B cell (primary cell): ENCODE results near the gene PCDH9. TPM values are rescaled to one million over a fixed set of nuclear protein-coding genes. Genes with fewer than 3 reads are reported as not detected.
A peak's percentile ranks its signal among the peaks of the same experiment; 100 is the strongest.

Source experiments
- ATAC-seq: fragments of 200-7000 bp; cut with Tn5 transposase; one replicate; pipeline ENCODE4 v1.10.0; 2021; ENCODE audit warnings: low read depth, mild to moderate bottlenecking, moderate number of reproducible peaks, moderate library complexity
- CTCF ChIA-PET: fragments of 350-600 bp; sonication (Branson Sonifier 250); formaldehyde crosslinking; loops from one replicate; lab custom pipeline; 2021; ENCODE audit warnings: antibody characterized with exemption, inconsistent platforms; lab: Charles Lee
- POLR2A ChIA-PET: fragments of 350-600 bp; sonication (Branson Sonifier 250); formaldehyde crosslinking; loops from one replicate; lab custom pipeline; 2021; ENCODE audit warnings: antibody characterized with exemption; lab: Charles Lee
- DNase-seq: peaks from one replicate; pipeline ENCODE4 v3.0.0; 2013
- H2AFZ ChIP-seq: 2 replicates; pipeline ENCODE4 v1.6.1; 2012; ENCODE audit warnings: mild to moderate bottlenecking, low read depth, low read length; ENCODE audit not compliant: insufficient read depth, poor library complexity, severe bottlenecking
- H3K27ac ChIP-seq, 2 donors: 1 replicate in 1 of 2; 2 replicates in 1 of 2; pipeline ENCODE4 v1.5.1; 2012 to 2013; ENCODE audit warnings: low read length in 2 of 2, mild to moderate bottlenecking in 2 of 2, moderate library complexity in 1 of 2
- H3K27me3 ChIP-seq, 4 experiments: fragments of 200-600 bp in 1 of 4; sonication (generic) in 1 of 4; replicated peaks in 1 of 4; 1 replicate in 2 of 4; 2 replicates in 2 of 4; pipeline versions ENCODE4 v1.6.1 to v1.7.0; 2013 to 2016; ENCODE audit warnings: low read length in 3 of 4, mild to moderate bottlenecking in 2 of 4, mixed read lengths in 1 of 4, moderate library complexity in 1 of 4; ENCODE audit not compliant: insufficient read depth in 4 of 4, control insufficient read depth in 3 of 4; ENCODE audit errors: control extremely low read depth in 1 of 4
- H3K36me3 ChIP-seq, 2 experiments: replicated peaks in 1 of 2; 1 replicate in 1 of 2; 2 replicates in 1 of 2; pipeline versions ENCODE4 v1.6.1 to v1.7.1; 2013; ENCODE audit warnings: low read length in 1 of 2; ENCODE audit not compliant: insufficient read depth in 2 of 2, control insufficient read depth in 1 of 2; ENCODE audit errors: control extremely low read depth in 1 of 2, extremely low read depth in 1 of 2
- H3K4me1 ChIP-seq, 2 donors: fragments of 200-600 bp in 1 of 2; sonication (generic) in 1 of 2; 1 replicate in 1 of 2; 2 replicates in 1 of 2; pipeline versions ENCODE4 v1.5.1 to v1.6.1; 2013 to 2017; ENCODE audit warnings: low read length in 2 of 2; ENCODE audit not compliant: control insufficient read depth in 2 of 2, insufficient read depth in 2 of 2
- H3K4me2 ChIP-seq: replicated peaks from 2 replicates; pipeline ENCODE3; 2012; ENCODE audit warnings: mild to moderate bottlenecking, low read depth, low read length; ENCODE audit not compliant: poor library complexity, severe bottlenecking
- H3K4me3 ChIP-seq, 5 experiments: fragments of 200-600 bp in 1 of 5; sonication (generic) in 1 of 5; 1 replicate in 3 of 5; 2 replicates in 2 of 5; pipeline versions ENCODE4 v1.5.1 to v1.7.0; 2011 to 2016; ENCODE audit warnings: low read length in 4 of 5, mild to moderate bottlenecking in 4 of 5, low read depth in 2 of 5, control low read depth in 1 of 5, moderate library complexity in 1 of 5; ENCODE audit not compliant: insufficient read depth in 1 of 5; ENCODE audit errors: control extremely low read depth in 1 of 5, extremely low read depth in 1 of 5
- H3K79me2 ChIP-seq: fragments of 200-600 bp; sonication (generic); one replicate; pipeline ENCODE4 v1.6.0; 2016; ENCODE audit warnings: low read length; ENCODE audit not compliant: control insufficient read depth, insufficient read depth
- H3K9ac ChIP-seq: fragments of 200-600 bp; sonication (generic); 2 replicates; pipeline ENCODE4 v1.6.1; 2017; ENCODE audit warnings: mild to moderate bottlenecking, low read length, moderate library complexity
- H3K9me3 ChIP-seq, 3 donors: one replicate each; pipeline versions ENCODE4 v1.6.1 to v1.7.1; 2013; ENCODE audit warnings: low read length in 2 of 3; ENCODE audit not compliant: control insufficient read depth in 2 of 3, insufficient read depth in 1 of 3; ENCODE audit errors: control extremely low read depth in 1 of 3
- H4K20me1 ChIP-seq: 2 replicates; pipeline ENCODE4 v1.6.0; 2012; ENCODE audit warnings: mild to moderate bottlenecking, low read length; ENCODE audit not compliant: insufficient read depth, control insufficient read depth, poor library complexity, severe bottlenecking
- H3K27ac Mint-ChIP-seq: one replicate; pipeline ENCODE4 v1.8.0; 2021; ENCODE audit warnings: mixed read lengths
- H3K27me3 Mint-ChIP-seq: one replicate; pipeline ENCODE4 v1.8.0; 2021; ENCODE audit warnings: mixed read lengths
- H3K4me1 Mint-ChIP-seq: one replicate; pipeline ENCODE4 v1.8.0; 2021; ENCODE audit warnings: mixed read lengths
- H3K4me3 Mint-ChIP-seq: one replicate; pipeline ENCODE4 v1.8.0; 2021; ENCODE audit warnings: mixed read lengths
- H3K9me3 Mint-ChIP-seq: one replicate; pipeline ENCODE4 v1.8.0; 2022; ENCODE audit warnings: mixed read lengths; ENCODE audit not compliant: insufficient read depth
- CTCF ChIP-seq: fragments of 200-600 bp; IDR thresholded peaks from one replicate; pipeline ENCODE4 v1.8.0; 2022; ENCODE audit warnings: antibody characterized with exemption, mild to moderate bottlenecking
- EZH2 ChIP-seq: IDR thresholded peaks from 2 replicates; pipeline ENCODE4 v1.6.1; 2012; ENCODE audit warnings: borderline replicate concordance, low read depth, mild to moderate bottlenecking, moderate library complexity, low read length; ENCODE audit not compliant: insufficient read depth, poor library complexity, severe bottlenecking
- WGBS: methylation state at CpG from one replicate; pipeline ENCODE4 v1.1.5; 2013; ENCODE audit warnings: missing lambda C conversion rate; ENCODE audit not compliant: insufficient coverage; 5-methylcytosine and 5-hydroxymethylcytosine counted together
- intact Hi-C: fragments of 100-400 bp; cut with micrococcal nuclease; formaldehyde crosslinking; loops from one replicate; pipeline ENCODE4 v1.10.0; 2022
- polyA plus RNA-seq: library from polyadenylated mRNA; depleted of rRNA; stranded (reverse); fragments of >200 nt; gene quantifications from 2 replicates; pipeline ENCODE4 v1.2.3, GENCODE V29; 2012
- total RNA-seq, 2 donors: library from RNA; stranded (reverse); fragments of 120-200 nt in 1 of 2; gene quantifications; 1 replicate in 1 of 2; 2 replicates in 1 of 2; pipeline versions ENCODE4 v1.2.3 to v1.2.4, GENCODE V29; 2013 to 2022

Gene PCDH9
- total and polyA plus RNA-seq, 2 donors (not counting 1 experiment from before 2014, with no cell fraction given) = 13.1 to 21.8 TPM

- WGBS = 83% methylated on average over 1 of the region's 2 CpGs
- no peaks in the 10 kb centered on the region for H3K27me3 Mint-ChIP-seq
- H3K27ac ChIP-seq = peak overlapping the region; percentile 74 to 77
- H3K79me2 ChIP-seq = no peaks in the 10 kb centered on the region
- DNase-seq = no peak
- ChIA-PET CTCF (interaction anchor here (0.9 to 1.5 kb wide), 4 partner anchors 30 to 579 kb away, joined by 3 to 9 read pairs (median 4); no protein-coding TSS in a partner anchor), POLR2A (interaction anchor here (1.0 to 1.3 kb wide), 2 partner anchors 17 to 335 kb away, joined by 3 read pairs; no protein-coding TSS in a partner anchor)
- H3K9me3 Mint-ChIP-seq = no peaks in the 10 kb centered on the region
- intact Hi-C loops = loop anchor here (2.0 to 10.0 kb wide), 2 partner anchors 14 to 336 kb away; no protein-coding TSS in a partner anchor
- H3K27me3 ChIP-seq = no peaks in the 10 kb centered on the region
- H4K20me1 ChIP-seq = no peaks in the 10 kb centered on the region
- peak overlapping the region; percentile 70 for H3K4me2 ChIP-seq
- H3K4me3 ChIP-seq = peak overlapping the region; percentile 33 to 58 (median 43)
- peaks cover 54% of the 10 kb centered on the region for H3K4me1 Mint-ChIP-seq
- H3K36me3 ChIP-seq = no peaks in the 10 kb centered on the region
- no peak for ATAC-seq
- H3K9me3 ChIP-seq = no peaks in the 10 kb centered on the region
- peaks cover 35 to 43% of the 10 kb centered on the region in 2 donors for H3K4me1 ChIP-seq
- peak overlapping the region; percentile 80 for H2AFZ ChIP-seq
- peak overlapping the region; percentile 86 for H3K27ac Mint-ChIP-seq
- peak overlapping the region; percentile 65 for H3K9ac ChIP-seq
- peak overlapping the region; percentile 83 for H3K4me3 Mint-ChIP-seq
- no peak for TF ChIP-seq EZH2
- no peak for TF ChIP-seq CTCF
Measured at GRCh38 chr13:66659286-66659685, 570.9 kb downstream of the PCDH9 start.

GRCh38 chr13:66657165-66657881 lies 572.8 kb downstream of the PCDH9 start:
- peak overlapping the region; percentile 54 for H3K27ac Mint-ChIP-seq
- WGBS = 89% methylated on average over 3 of the region's 6 CpGs

More at GRCh38 chr13:66657165-66657881, 572.8 kb downstream of the PCDH9 start:
- no peak for DNase-seq
- Histone ChIP-seq H3K36me3 (no peaks in the 10 kb centered on the region), H3K9ac (peak overlapping the region; percentile 2), H3K79me2 (no peaks in the 10 kb centered on the region), H3K4me2 (peak overlapping the region; percentile 41), H3K27me3 (no peaks in the 10 kb centered on the region), H2AFZ (peak overlapping the region; percentile 30), H3K9me3 (no peaks in the 10 kb centered on the region), H3K27ac (peak overlapping the region in 1 of 2 donors; percentile 53), H3K4me3 (no peak overlapping the region), H4K20me1 (no peaks in the 10 kb centered on the region), H3K4me1 (peaks cover 30 to 40% of the 10 kb centered on the region in 2 donors)
- Mint-ChIP-seq H3K4me3 (peak overlapping the region; percentile 36), H3K27me3 (no peaks in the 10 kb centered on the region), H3K4me1 (peaks cover 44% of the 10 kb centered on the region), H3K9me3 (no peaks in the 10 kb centered on the region)
- intact Hi-C loops = loop anchor here (10.0 kb wide), 1 partner anchor 337 kb away; no protein-coding TSS in a partner anchor
- ChIA-PET CTCF (interaction anchor here (1.5 kb wide), 1 partner anchor 38 kb away, joined by 4 read pairs; no protein-coding TSS in a partner anchor), POLR2A (interaction anchor here (0.6 kb wide), 1 partner anchor 21 kb away, joined by 3 read pairs; no protein-coding TSS in a partner anchor)
- TF ChIP-seq CTCF = no peak
- TF ChIP-seq EZH2 = no peak
- ATAC-seq = no peak
